Epithelial cell of proximal tubule (primary cell): ENCODE data around the gene RASSF10. TPM values are rescaled to one million over a fixed set of nuclear protein-coding genes. Genes with fewer than 3 reads are reported as not detected.

Experiments used
- DNase-seq: peaks from one replicate; pipeline ENCODE4 v3.0.0-alpha.2; 2011; ENCODE audit warnings: low read depth
- H3K4me3 ChIP-seq: 2 replicates; pipeline ENCODE4 v1.5.1; 2011; ENCODE audit warnings: low read depth, mild to moderate bottlenecking, low read length
- CTCF ChIP-seq: conservative IDR thresholded peaks from 2 replicates; pipeline ENCODE4 v1.5.1; 2012; ENCODE audit warnings: low read depth, mild to moderate bottlenecking, low read length
- total RNA-seq: library from RNA; depleted of rRNA; stranded (reverse); fragments of >200 nt; gene quantifications from 2 replicates; pipeline ENCODE4 v1.2.3, GENCODE V29; 2015

The RASSF10 gene
- total RNA-seq, 1 donor from 2014 or later: 1.6 TPM

GRCh38 chr11:12998336-12998735 is 10.8 kb upstream of the RASSF10 start:
- no peak for DNase-seq
- TF ChIP-seq CTCF: no peak
- no peak overlapping the region for H3K4me3 ChIP-seq

GRCh38 chr11:12999597-12999996 is 9.5 kb upstream of the RASSF10 start:
- DNase-seq: no peak
- no peak for TF ChIP-seq CTCF
- no peak overlapping the region for H3K4me3 ChIP-seq

- DNase-seq: no peak
- no peak for TF ChIP-seq CTCF
- no peak overlapping the region for H3K4me3 ChIP-seq
Observed at GRCh38 chr11:13000116-13000515, 9.0 kb upstream of the RASSF10 start.

- DNase-seq: peak; percentile 83
- no peak overlapping the region for H3K4me3 ChIP-seq
- no peak for TF ChIP-seq CTCF
Observed at GRCh38 chr11:13000721-13001120, 8.4 kb upstream of the RASSF10 start.

GRCh38 chr11:13003736-13004493 is 5.2 kb upstream of the RASSF10 start:
- H3K4me3 ChIP-seq: no peak overlapping the region
- no peak for DNase-seq
- TF ChIP-seq CTCF: no peak

GRCh38 chr11:13007182-13008060 is 1.7 kb upstream of the RASSF10 start:
- H3K4me3 ChIP-seq: peak overlapping the region; percentile 63
- no peak for DNase-seq
- no peak for TF ChIP-seq CTCF
